ACC112 (cell line): ENCODE data around the gene PARVG.

Experiments
- H2AFZ ChIP-seq: fragments of 200-600 bp; sonication (generic); one replicate; pipeline ENCODE4 v1.6.0; 2017; ENCODE audit warnings: antibody characterized with exemption, low read length; ENCODE audit not compliant: unreplicated experiment
- H3K27ac ChIP-seq: fragments of 200-600 bp; sonication (generic); 2 replicates; pipeline ENCODE4 v1.5.1; 2014; ENCODE audit warnings: low read depth, mild to moderate bottlenecking, antibody characterized with exemption, low read length, moderate library complexity
- H3K27me3 ChIP-seq: fragments of 200-600 bp; sonication (generic); 2 replicates; pipeline ENCODE4 v1.6.1; 2014; ENCODE audit warnings: mild to moderate bottlenecking, antibody characterized with exemption, low read length, moderate library complexity, mixed read lengths; ENCODE audit not compliant: insufficient read depth
- H3K36me3 ChIP-seq: fragments of 200-600 bp; sonication (generic); 2 replicates; pipeline ENCODE4 v1.6.1; 2016; ENCODE audit warnings: mild to moderate bottlenecking, antibody characterized with exemption, low read length, moderate library complexity, mixed read lengths; ENCODE audit not compliant: insufficient read depth
- H3K4me1 ChIP-seq: fragments of 200-600 bp; sonication (generic); one replicate; pipeline ENCODE4 v1.6.1; 2016; ENCODE audit warnings: low read length, mixed read lengths; ENCODE audit not compliant: insufficient read depth, unreplicated experiment, control insufficient read depth
- H3K4me3 ChIP-seq: fragments of 200-600 bp; sonication (generic); 2 replicates; pipeline ENCODE4 v1.5.1; 2014; ENCODE audit warnings: mild to moderate bottlenecking, low read depth, low read length
- H3K79me2 ChIP-seq: fragments of 200-600 bp; sonication (generic); one replicate; pipeline ENCODE4 v1.6.0; 2016; ENCODE audit warnings: low read length; ENCODE audit not compliant: control insufficient read depth, unreplicated experiment, insufficient read depth

Gene PARVG

DNA sequence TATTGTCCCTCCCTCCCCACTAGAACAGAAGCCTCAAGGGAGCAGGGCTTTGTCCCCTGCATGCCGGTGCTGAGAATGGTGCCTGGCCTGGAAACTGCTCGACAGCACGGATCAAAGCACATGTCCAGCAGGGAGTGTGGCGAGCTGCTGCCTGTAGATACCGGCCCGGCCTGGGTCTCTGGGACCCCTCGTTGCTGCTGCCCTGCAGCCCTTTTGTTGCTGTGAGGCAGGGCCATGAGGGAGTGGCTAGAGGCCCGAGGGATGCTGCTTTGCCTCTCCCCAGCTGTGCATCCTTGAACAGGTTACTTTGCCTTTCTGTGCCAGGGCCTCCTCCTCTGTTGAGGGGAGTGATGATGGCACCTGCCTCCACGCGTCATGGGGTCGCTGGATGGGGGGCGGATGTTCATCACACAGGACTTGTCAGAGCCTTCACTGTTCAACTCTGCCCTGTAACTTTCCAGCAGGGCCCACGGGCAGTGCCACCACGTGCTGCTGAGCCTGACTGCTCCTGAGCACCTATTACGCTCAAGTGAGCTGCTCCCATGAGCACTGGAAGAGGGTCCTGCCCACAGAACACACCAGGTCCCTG lies 15.3 kb upstream of the PARVG start:
- Histone ChIP-seq H3K27ac (no peak overlapping the region), H3K27me3 (no peaks in the 10 kb centered on the region), H3K4me1 (no peaks in the 10 kb centered on the region), H3K36me3 (no peaks in the 10 kb centered on the region), H2AFZ (no peak overlapping the region), H3K79me2 (no peaks in the 10 kb centered on the region), H3K4me3 (no peak overlapping the region)

DNA sequence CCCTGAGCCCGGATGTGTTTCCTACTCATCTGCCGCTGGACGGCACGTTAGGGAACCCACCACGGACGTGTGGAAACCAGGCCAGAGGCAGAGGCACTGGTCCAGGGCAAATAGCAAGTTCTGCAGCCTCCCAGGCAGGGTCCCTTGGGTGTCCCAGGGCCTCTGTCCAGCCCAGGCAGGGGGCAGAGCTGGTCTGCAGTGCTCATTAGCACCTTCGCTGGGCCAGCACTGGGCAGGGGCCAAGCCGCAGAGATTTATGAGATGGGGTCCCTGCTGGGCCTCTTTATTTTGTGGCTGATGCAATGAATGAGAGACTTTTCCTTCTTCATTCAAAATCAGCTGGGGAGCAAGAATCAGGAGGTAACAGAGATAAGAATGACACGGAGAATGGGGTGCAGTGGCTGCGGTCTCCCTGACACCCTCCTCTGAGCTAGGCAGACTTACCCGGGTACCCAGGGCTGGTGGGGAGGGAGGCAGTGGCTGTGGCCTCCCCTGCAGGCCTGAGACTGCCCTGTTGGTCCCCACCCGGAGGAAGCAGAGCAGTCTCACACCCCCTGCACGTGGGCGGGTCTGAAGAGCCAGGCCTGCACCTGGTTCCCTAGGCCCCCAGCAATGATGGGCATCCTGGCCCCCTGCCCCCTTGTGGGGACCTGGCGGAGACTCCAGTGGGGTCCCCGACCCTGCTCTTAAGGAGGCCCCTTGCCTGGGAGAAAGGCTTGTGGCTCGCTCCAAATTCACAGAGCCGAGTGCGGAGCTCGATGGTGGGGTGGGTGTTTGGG lies 14.0 kb upstream of the PARVG start:
- no peak overlapping the region for H2AFZ ChIP-seq
- H3K4me3 ChIP-seq = no peak overlapping the region
- no peaks in the 10 kb centered on the region for H3K36me3 ChIP-seq
- H3K27me3 ChIP-seq = no peaks in the 10 kb centered on the region
- H3K79me2 ChIP-seq = no peaks in the 10 kb centered on the region
- no peaks in the 10 kb centered on the region for H3K4me1 ChIP-seq
- no peak overlapping the region for H3K27ac ChIP-seq

DNA sequence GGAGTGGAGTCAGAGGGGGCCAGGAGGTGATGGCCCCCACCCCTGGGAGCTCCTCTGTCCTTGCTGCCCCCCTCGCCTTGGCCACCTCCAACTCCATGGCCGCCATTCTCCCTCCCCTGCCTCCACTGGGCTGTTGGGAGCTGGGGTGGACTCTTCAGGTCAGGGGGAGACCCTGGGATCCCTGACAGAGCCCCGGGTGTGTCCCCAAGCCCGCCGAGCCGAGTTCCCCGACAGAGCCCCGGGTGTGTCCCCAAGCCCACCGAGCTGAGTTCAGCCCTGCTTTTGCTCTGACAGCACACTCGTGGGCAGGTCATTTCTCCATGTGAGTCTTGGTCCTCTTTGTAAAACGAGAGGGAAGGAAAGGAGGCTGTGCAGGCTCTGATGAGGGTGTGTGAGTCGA lies 13.2 kb upstream of the PARVG start:
- Histone ChIP-seq H3K27me3 (no peaks in the 10 kb centered on the region), H2AFZ (no peak overlapping the region), H3K79me2 (no peaks in the 10 kb centered on the region), H3K4me1 (no peaks in the 10 kb centered on the region), H3K27ac (no peak overlapping the region), H3K4me3 (no peak overlapping the region), H3K36me3 (no peaks in the 10 kb centered on the region)

DNA sequence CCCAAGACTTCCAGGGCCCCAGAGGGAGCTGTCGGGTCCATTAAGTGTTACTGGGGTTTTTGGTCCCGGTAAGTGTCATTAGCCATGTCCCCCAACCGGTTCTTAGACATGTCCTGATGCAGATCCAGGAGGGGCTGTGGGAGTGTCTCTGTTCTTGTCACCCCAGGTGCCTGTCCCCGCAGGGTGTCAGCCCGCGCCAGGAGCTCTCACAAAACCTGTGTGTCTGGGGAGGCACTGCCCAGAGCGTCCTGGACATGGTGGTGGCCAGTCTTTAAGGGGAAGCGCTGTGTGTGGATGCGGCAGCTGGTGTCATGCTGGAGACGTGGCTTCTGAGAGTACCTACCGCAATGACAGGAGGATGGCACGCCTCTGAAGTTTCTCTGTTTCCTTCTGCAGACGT lies 12.5 kb upstream of the PARVG start:
- H3K4me1 ChIP-seq = no peaks in the 10 kb centered on the region
- H3K27me3 ChIP-seq = no peaks in the 10 kb centered on the region
- H3K36me3 ChIP-seq = no peaks in the 10 kb centered on the region
- no peak overlapping the region for H3K27ac ChIP-seq
- no peak overlapping the region for H2AFZ ChIP-seq
- H3K79me2 ChIP-seq = no peaks in the 10 kb centered on the region
- H3K4me3 ChIP-seq = no peak overlapping the region

DNA sequence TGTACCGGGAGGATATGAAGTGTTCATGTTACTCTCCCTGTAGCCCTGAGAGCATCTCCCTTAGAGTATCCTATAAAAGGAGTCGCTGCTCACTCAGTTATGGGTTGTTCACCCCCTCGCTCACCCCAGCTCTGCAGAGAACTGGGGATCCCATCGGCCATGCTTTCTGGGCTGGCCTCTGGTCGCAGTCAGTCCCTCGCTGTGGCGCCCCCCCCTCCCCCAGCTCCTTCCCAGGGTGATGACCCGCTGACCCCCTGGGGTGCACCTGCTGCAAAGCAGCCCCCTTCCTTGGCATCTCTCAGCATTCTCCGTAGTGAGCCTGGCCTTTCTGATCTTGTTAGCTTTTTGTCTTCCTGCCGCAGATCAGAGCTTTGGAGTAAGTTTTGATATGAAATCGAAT lies 10.3 kb upstream of the PARVG start:
- no peaks in the 10 kb centered on the region for H3K36me3 ChIP-seq
- H3K27me3 ChIP-seq = no peaks in the 10 kb centered on the region
- H3K27ac ChIP-seq = no peak overlapping the region
- H3K79me2 ChIP-seq = no peaks in the 10 kb centered on the region
- no peaks in the 10 kb centered on the region for H3K4me1 ChIP-seq
- H2AFZ ChIP-seq = no peak overlapping the region
- no peak overlapping the region for H3K4me3 ChIP-seq

DNA sequence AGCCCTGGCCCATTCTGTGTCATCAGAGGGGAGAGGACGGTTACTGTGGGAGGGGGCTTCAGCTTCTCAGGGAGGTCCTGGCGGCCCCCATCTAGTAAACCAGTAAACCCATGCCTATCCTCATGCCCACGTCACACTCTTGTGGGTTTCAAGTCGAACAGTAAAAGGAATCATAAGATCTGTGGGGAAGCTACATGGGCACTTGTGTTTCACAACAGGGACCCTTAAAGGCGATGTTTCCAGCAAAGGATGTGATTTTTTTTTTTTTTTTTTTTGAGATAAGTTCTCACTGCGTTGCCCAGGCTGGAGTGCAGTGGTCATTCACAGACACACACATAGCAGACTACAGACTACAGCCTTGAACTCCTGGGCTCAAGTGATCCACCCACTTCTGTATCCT lies 9.2 kb upstream of the PARVG start:
- no peak overlapping the region for H3K4me3 ChIP-seq
- no peaks in the 10 kb centered on the region for H3K36me3 ChIP-seq
- H3K4me1 ChIP-seq = no peaks in the 10 kb centered on the region
- H2AFZ ChIP-seq = no peak overlapping the region
- H3K27me3 ChIP-seq = no peaks in the 10 kb centered on the region
- H3K27ac ChIP-seq = no peak overlapping the region
- H3K79me2 ChIP-seq = no peaks in the 10 kb centered on the region

DNA sequence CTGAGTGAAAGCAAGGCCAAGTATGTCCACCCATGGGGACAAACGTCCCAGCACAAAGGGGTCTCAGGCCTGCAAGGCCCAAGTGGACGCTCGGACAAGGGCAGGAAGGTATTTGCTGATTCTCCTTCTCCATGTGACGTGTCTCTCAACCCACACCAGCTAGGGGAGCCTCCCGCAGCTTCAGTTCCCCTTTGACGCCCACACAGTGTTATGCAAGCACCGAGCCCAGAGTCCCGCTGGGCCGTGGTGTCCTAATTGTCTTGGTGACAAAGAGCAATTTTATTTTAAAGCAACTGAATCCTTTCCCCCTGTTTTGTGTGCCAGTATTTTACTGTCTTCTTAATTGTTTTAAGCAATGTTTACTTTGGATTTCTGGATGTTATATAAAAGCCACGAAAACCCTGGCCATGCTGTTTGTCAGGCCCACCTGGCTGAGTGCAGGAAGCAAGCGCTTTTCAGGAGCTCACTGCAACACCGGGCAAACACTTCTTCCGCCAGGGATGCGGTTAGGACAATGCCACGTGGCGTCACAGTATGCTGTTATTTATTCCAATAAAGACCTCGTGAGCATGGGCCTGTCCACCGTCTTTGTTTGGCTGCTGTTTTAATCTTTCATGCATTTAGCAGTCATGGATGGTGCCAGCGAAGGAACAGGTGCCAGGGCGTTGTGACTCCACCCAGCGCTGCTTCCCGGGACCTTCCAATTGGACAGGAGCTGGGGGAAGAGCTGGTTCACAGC lies 8.2 kb upstream of the PARVG start:
- Histone ChIP-seq H2AFZ (no peak overlapping the region), H3K79me2 (no peaks in the 10 kb centered on the region), H3K27me3 (no peaks in the 10 kb centered on the region), H3K27ac (no peak overlapping the region), H3K4me1 (no peaks in the 10 kb centered on the region), H3K36me3 (no peaks in the 10 kb centered on the region), H3K4me3 (no peak overlapping the region)

DNA sequence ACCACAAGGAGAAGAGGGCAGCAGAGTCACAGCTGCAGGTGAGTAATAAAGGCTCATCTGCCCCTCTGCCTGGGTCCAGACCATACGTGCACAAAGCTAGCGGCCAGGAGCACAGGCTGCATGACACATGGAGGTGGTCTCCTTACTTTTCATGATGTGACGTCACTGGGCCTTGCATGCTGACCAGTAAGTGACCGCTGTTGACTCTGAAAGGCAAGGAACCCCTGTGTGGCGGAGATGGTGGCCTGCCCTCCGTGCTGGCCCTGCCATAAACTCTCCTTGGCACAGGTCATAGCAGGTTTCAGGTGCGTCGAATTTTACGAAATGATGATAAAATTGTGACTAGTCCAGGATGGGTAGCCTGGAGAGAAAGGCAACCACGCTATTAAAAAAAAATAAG lies 7.6 kb upstream of the PARVG start:
- no peaks in the 10 kb centered on the region for H3K36me3 ChIP-seq
- H3K27me3 ChIP-seq = no peaks in the 10 kb centered on the region
- H3K4me1 ChIP-seq = no peaks in the 10 kb centered on the region
- no peak overlapping the region for H3K4me3 ChIP-seq
- H2AFZ ChIP-seq = no peak overlapping the region
- H3K79me2 ChIP-seq = no peaks in the 10 kb centered on the region
- H3K27ac ChIP-seq = no peak overlapping the region

DNA sequence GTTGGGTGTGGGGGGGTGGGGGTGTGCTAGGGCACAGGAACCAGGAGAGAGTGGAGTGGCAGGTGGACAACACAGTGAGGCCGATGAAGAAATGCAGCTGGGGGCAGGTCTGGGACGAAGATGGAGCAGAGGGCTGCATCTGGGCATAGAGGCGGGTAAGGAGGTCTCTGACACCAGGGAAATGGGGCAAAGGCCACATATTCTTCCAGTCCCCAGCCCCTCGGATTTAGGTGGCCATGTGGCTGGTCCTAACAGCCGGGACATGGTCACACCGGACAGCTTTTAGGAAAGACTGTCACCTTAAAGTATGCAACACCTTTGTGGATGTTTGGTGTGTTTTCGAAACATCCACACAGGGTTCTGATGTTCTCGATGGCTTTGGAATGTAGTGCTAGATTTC lies 5.0 kb upstream of the PARVG start:
- H3K27me3 ChIP-seq = 0 out of 2 replicates have a peak, but pooled peaks cover 5% of the 10 kb centered on the region
- H3K27ac ChIP-seq = no peak overlapping the region
- no peak overlapping the region for H2AFZ ChIP-seq
- H3K36me3 ChIP-seq = no peaks in the 10 kb centered on the region
- H3K4me3 ChIP-seq = no peak overlapping the region
- H3K79me2 ChIP-seq = no peaks in the 10 kb centered on the region
- H3K4me1 ChIP-seq = no peaks in the 10 kb centered on the region

DNA sequence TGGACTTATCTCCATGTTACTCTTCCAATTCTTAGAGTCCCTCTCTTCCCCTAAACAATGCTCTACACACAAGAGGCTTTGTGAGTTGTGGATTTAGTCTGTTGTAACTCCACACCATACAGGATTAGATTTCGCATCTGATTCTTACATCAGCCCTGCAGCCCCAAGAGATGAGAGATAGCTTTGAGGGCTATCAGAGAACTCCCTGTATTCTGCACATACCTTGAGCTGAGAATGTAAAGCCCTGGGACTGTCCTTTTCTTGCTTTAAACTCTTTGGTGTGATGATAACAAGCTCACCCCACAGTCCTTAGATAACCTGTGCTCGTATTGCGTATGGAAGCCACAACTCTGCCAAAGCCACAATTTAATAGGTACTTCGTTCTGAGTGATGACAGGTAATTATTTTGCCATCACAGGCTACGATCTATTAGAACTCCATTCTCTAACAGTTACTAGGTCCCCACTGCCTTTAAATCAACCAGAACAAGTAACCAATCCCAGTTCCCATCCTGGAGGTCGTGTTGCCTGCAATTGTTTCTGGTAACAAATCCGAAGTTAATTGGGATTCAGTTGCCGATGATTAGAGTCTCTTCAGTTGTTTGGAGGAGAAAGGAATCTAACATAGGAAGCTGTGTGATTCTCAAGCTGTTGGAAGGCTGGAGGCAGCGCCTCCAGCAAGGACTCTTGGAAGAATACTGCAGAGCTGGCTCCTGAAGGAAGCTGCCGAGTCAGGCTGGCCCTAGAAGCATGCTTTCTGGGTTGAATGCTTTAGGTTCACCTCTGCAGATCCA lies 1.3 kb upstream of the PARVG start:
- Histone ChIP-seq H3K27me3 (peaks cover 5% of the 10 kb centered on the region; the same call in 1 of the 2 replicates), H3K4me1 (no peaks in the 10 kb centered on the region), H3K36me3 (no peaks in the 10 kb centered on the region), H3K79me2 (no peaks in the 10 kb centered on the region), H3K4me3 (no peak overlapping the region), H3K27ac (no peak overlapping the region), H2AFZ (no peak overlapping the region)
